Colonic mucosa (tissue), 4 donors: ENCODE measurements around the gene ATRX. TPM values are rescaled to one million over a fixed set of nuclear protein-coding genes. Genes with fewer than 3 reads are reported as not detected.
"Not testable (repeated sequence)": the region's sequence is repeated elsewhere in the genome, so short reads cannot be mapped to it uniquely, and the experiment has no call there.

Experiments
- DNase-seq: peaks from one replicate; pipeline ENCODE4 v3.0.0-alpha.2; 2020
- H3K27ac ChIP-seq: fragments of 200-600 bp; one replicate; pipeline ENCODE4 v1.8.0; 2021
- H3K27me3 ChIP-seq: fragments of 200-600 bp; one replicate; pipeline ENCODE4 v1.8.0; 2021
- H3K36me3 ChIP-seq: fragments of 200-600 bp; one replicate; pipeline ENCODE4 v1.8.0; 2021
- H3K4me1 ChIP-seq: fragments of 200-600 bp; one replicate; pipeline ENCODE4 v1.8.0; 2021; ENCODE audit warnings: mild to moderate bottlenecking
- H3K4me3 ChIP-seq: fragments of 200-600 bp; one replicate; pipeline ENCODE4 v1.8.0; 2021
- H3K9ac ChIP-seq, 2 donors: one replicate each; pipeline ENCODE4 v1.7.0; 2013; ENCODE audit warnings: control low read depth in 2 of 2, low read depth in 2 of 2, low read length in 2 of 2
- H3K9me3 ChIP-seq: fragments of 200-600 bp; one replicate; pipeline ENCODE4 v1.8.0; 2021
- CTCF ChIP-seq: fragments of 200-600 bp; IDR thresholded peaks from one replicate; pipeline ENCODE4 v1.8.0; 2022; ENCODE audit warnings: antibody characterized with exemption, mild to moderate bottlenecking
- intact Hi-C: fragments of 100-400 bp; cut with DNase I; formaldehyde crosslinking; loops from one replicate; pipeline ENCODE4 v1.14.1; 2022
- total RNA-seq, 2 donors: library from RNA; stranded (reverse); fragmentation: NEBNext Ultra II Directional in 1 of 2; extraction: Animal tissue kit (Norgen Biotek cat#: 25700) in 1 of 2; gene quantifications; one replicate each; pipeline ENCODE4 v1.2.1, GENCODE V29; 2021
- donor health status: healthy.
- donor health status: DM: no; HTN: no; CAD: no.
- donor health status: DM: no; HTN: no; CAD: no.

The ATRX gene
- total RNA-seq, 2 donors from 2014 or later: 44.2 to 57.0 TPM

GRCh38 chrX:77548751-77549150 lies 237.3 kb downstream of the ATRX start:
- Histone ChIP-seq H3K27ac (no peak overlapping the region), H3K4me1 (no peaks in the 10 kb centered on the region), H3K36me3 (no peaks in the 10 kb centered on the region), H3K27me3 (no peaks in the 10 kb centered on the region), H3K9me3 (no peaks in the 10 kb centered on the region), H3K4me3 (no peak overlapping the region), H3K9ac (no peak overlapping the region)
- DNase-seq: no peak
- intact Hi-C loops: no loop called here
- TF ChIP-seq CTCF: no peak

- DNase-seq, H3K36me3 ChIP-seq, intact Hi-C loops, H3K27ac ChIP-seq, H3K4me3 ChIP-seq, H3K9me3 ChIP-seq, H3K27me3 ChIP-seq, H3K4me1 ChIP-seq, H3K9ac ChIP-seq: not testable (repeated sequence)
Observed at GRCh38 chrX:77539778-77540177, 246.2 kb downstream of the ATRX start.

GRCh38 chrX:77531261-77531660 lies 254.8 kb downstream of the ATRX start:
- H3K4me3 ChIP-seq, intact Hi-C loops, H3K9ac ChIP-seq: not testable (repeated sequence)

GRCh38 chrX:77528034-77528433 lies 258.0 kb downstream of the ATRX start:
- H3K9ac ChIP-seq: no peak overlapping the region
- H3K27me3 ChIP-seq: no peaks in the 10 kb centered on the region
- TF ChIP-seq CTCF: no peak
- H3K9me3 ChIP-seq: no peaks in the 10 kb centered on the region
- intact Hi-C loops: no loop called here
- H3K36me3 ChIP-seq: no peaks in the 10 kb centered on the region
- no peak overlapping the region for H3K27ac ChIP-seq
- no peak overlapping the region for H3K4me3 ChIP-seq
- DNase-seq: no peak
- no peaks in the 10 kb centered on the region for H3K4me1 ChIP-seq

More at GRCh38 chrX:77531261-77531660, 254.8 kb downstream of the ATRX start:
- H3K4me1 ChIP-seq, H3K27me3 ChIP-seq, DNase-seq, H3K27ac ChIP-seq, H3K36me3 ChIP-seq, H3K9me3 ChIP-seq: not testable (repeated sequence)

GRCh38 chrX:77527233-77528001 lies 258.6 kb downstream of the ATRX start:
- no peak overlapping the region for H3K9ac ChIP-seq
- intact Hi-C loops: no loop called here
- TF ChIP-seq CTCF: no peak
- H3K36me3 ChIP-seq: no peaks in the 10 kb centered on the region
- H3K9me3 ChIP-seq: no peaks in the 10 kb centered on the region
- no peaks in the 10 kb centered on the region for H3K27me3 ChIP-seq
- no peak overlapping the region for H3K27ac ChIP-seq
- no peak for DNase-seq
- H3K4me3 ChIP-seq: no peak overlapping the region
- H3K4me1 ChIP-seq: no peaks in the 10 kb centered on the region

- Histone ChIP-seq H3K4me1 (no peaks in the 10 kb centered on the region), H3K27ac (no peak overlapping the region), H3K4me3 (no peak overlapping the region), H3K9me3 (no peaks in the 10 kb centered on the region), H3K27me3 (no peaks in the 10 kb centered on the region), H3K9ac (no peak overlapping the region), H3K36me3 (no peaks in the 10 kb centered on the region)
- intact Hi-C loops: no loop called here
- no peak for TF ChIP-seq CTCF
- DNase-seq: no peak
Observed at GRCh38 chrX:77519765-77520164, 266.3 kb downstream of the ATRX start.
